NCI-H2029 (cell line): ENCODE results near the gene KIF18A.

Experiments
- DNase-seq: peaks from one replicate; lab custom pipeline; 2025; lab: John Stamatoyannopoulos, UW

Gene KIF18A

DNA sequence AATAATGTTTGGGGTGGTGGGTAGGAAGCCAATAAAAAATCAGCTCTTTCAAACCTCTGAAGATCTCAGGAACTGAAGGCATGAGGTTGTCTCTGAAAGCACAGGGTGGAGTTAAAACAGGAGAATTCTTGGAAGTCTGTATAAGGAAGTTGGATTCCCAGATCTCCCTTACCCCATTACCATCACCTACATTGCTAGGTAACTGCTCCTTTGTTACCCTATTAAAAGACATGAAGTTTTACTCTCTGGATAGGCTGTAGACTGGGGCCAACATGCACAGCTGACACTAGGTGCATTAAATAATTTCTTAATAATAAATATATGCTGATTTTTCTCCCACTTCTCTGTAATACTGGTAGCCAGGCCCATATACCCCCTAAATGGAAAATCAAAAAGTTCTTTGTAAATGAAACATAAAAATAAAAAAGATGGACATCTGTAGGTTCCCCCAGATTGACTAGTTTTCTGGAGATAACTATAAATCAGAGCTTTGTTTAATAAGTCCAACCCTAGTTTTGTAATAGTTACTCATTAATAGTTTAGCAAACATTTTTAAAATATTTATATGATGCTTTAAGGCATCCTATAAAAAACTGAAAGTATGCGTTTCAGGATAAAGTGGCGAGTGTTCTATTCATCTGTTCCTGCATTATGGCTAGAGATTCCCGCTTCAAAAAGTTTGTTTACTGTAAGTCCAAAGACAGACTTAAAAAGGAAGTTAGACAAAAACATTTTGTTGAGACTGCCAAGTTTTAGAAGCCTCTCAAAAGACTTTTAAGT lies 63.8 kb downstream of the KIF18A start:
- DNase-seq = no peak

DNA sequence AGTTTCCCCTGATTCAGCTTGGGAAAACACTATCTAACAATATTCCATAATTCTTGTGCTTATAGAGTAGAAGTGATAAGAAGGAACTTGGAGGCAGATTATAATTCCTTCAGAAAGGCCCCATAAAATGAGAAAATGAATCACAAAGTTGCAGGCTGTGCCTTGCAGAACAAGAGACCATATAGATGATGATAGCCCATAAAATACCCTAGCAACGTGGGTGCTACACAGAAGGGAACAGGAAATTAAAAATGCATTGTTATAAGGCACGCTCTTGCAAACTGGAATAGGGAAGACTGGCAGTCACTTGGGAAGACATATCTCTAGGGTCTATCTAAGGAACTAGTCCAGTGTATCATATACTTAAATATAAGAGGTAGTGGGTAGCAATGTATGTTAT lies 67.6 kb downstream of the KIF18A start:
- DNase-seq = no peak

DNA sequence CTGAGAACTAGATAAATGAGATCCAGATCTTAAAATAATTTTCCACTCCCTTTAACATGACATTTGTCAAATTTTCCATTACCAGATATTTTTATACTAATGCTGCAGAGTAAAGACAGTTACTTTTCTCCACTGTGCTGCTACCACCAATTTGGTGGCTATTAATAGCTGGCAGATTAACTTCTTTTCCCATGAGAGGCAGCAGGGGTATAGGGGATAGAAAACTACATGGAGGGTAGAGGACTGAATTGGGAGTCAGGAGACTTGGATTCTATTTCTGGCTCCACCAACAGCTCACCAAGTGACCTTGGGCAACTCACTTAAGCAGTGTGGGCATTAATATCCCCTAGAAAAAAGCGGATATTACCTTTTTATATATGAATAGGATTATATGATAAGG lies 69.2 kb downstream of the KIF18A start:
- DNase-seq = no peak

DNA sequence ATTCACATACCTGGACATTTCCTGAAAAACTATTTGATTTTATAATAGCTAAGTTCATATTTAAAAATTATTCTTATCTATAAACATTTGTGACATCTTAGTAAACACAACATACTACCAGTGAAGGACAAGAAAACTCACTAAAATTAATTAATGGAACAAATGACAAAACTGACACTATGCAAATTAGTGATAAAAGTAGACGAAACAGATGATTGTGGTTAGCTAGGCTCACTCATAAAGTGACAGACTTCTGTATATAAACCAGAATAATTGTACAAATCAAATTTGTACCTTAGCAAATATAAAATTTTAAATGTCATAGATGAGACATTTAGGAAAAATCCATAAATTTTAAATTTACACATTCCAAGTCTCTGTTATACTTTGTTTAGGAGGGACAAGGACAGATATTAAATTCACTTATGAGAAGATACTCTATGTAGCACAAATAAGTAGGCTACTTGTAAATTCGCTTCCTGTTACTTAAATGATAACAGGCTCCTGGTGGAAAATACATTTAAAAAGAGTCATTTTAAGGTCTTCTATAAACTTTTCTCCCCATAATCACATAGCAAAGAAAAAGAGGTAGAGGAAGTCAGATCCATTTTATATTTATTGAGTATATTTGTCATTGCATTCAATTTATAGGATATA lies 81.2 kb downstream of the KIF18A start:
- no peak for DNase-seq

DNA sequence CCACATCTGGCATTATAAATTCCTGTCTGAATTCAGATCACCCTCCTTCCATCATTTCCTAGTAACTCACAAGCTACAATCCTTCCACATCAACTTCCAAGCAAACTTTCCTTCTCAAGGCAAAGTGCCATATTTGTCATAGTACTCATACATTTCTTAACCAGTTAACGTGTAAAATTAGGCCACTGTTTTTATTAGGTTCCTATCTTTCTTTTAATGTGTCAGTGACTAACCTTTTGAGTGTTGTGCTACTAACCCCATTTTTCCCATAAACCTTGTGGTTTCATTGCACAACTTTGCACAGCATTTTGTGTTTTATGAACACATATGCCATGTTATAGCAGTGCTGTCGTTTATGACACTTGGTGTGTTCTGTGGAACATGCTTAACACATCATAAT lies 90.1 kb downstream of the KIF18A start:
- no peak for DNase-seq

DNA sequence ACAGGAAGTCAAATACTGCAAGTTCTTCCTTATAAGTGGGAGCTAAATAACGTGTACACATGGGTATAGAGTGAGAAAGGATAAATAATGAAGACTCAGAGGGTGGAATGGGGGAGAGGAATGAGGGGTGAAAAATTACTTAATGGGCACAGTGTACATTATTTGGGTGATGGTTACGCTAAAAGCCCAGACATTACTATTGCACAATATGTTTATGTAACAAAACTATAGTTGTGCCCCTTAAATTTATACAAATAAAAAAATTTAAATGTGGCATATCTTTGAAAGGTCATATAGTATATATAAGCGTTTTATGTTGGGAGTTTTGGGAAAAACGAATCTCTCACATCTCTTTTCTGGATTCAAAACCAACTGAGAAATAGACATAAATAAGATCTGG lies 96.1 kb downstream of the KIF18A start:
- no peak for DNase-seq

DNA sequence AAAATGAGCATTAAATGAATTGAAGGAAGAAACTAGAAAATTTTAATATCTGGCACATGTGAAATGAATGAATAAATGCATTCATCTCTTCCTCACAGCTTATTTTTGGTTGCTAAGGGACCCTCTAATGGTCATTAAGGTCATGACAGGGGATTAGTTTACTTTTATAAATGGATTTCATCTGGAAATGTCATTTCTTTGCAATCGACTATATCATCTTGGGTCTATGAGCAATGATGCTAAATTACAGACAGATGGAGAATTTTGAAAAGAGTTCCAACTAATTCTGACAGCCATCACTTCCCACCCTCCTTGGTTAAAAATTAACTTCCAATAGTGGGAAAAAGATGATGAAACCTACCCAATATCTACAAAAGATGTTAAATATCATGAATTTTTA lies 98.0 kb downstream of the KIF18A start:
- no peak for DNase-seq

DNA sequence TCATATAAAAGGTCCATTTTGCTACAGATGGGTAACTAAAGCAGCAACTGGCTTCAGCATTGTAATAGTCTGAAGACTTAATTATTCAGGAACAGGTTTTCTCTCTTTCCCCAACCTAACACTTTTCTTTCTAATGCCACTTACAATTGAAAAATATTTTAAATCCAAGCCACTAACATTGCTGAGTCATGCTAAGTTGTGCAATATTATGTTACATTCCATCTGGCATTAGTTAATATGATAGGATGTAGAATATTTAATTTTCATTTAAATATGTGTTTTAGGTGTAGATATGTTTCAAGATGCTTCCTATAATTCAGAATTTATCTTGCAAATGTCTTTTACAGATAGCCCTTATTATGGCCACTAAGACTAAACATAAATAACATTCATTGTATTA lies 98.6 kb downstream of the KIF18A start:
- DNase-seq = no peak

DNA sequence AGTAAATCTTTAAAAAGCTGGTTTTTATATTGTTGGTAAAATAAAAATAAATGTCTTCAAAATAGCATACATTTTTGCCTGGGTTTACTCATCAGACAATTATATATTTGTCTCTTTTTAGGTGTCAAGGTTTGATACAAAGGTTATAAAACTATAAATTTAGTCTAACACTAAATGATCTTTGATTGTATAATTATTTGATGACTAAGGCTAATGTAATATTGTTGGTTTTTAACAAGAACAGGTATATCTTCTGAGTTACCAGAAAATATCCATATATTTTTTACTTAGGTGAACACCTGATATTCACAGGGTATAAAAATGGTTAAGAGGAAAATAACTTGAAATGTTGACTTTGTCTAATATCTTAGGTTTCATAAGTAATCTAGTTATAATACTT lies 104.3 kb downstream of the KIF18A start:
- no peak for DNase-seq

DNA sequence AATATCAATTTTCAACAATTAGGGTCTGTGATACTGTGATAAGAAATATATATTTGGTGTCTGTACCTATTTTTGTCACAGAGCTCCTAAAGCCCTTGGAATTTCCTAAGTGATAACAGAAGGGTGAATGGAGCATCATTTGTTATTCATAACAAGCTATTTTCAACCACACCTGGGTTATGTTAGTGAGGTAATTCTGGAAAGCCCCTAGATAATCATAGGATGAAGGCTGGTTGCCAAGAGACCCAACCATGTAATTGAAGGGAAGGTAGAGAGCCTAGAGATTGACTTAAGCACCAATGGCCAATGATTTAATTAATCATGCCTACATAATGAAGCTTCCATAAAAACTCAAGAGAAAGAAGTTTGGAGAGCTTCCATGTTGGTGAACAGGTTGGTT lies 109.4 kb downstream of the KIF18A start:
- DNase-seq = no peak

DNA sequence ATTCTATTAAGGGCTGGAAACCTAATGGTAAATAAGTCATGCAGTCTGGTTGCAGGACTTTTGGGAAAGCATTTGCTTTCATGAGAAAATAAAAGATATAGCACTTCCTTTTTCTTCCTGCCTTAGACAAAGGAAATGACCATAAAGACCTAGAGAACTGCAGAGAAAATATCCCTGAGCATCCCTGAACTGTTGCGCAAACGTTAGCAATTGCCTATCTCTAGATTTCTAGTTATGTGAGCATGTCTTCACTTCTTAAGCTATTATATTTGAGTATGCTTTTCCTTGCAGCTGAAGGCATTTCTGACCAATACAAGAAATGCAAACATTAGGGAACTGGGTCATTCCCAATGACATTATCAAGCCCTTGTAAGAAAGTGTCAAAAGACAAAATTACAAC lies 110.6 kb downstream of the KIF18A start:
- DNase-seq = no peak

DNA sequence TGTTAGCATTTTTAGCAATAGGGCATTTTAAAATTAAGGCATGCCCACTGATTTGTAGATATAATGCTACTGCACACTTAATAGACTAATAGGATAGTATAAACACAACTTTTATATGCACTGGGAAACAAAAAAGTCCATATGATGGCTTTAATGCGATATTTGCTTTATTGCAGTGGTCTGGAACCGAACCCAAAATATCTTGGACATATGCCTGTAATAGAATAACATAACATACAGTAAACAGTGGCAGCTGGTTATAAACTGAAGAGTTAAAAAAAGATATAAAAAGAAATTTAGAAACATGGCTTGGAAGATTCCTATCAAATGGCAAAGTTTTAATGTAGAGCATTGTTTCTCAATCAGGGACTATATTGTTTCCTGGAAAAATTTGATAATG lies 111.9 kb downstream of the KIF18A start:
- DNase-seq = no peak

DNA sequence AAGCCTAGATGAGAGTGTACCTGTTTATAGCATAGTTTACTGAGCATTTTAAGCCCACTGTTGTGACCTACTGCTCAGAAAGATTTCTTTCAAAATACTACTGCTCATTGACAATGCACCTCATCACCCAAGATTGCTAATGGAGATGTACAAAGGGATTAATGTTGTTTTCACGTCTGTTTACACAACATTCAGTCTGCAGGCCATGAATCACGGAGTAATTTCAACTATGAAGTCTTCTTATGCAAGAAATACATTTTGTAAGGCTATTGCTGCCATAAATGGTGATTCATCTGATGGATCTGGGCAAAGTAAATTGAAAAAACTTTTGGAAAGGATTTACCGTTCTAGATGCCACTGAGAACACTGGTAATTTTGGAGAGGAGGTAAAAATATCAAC lies 112.9 kb downstream of the KIF18A start:
- no peak for DNase-seq

DNA sequence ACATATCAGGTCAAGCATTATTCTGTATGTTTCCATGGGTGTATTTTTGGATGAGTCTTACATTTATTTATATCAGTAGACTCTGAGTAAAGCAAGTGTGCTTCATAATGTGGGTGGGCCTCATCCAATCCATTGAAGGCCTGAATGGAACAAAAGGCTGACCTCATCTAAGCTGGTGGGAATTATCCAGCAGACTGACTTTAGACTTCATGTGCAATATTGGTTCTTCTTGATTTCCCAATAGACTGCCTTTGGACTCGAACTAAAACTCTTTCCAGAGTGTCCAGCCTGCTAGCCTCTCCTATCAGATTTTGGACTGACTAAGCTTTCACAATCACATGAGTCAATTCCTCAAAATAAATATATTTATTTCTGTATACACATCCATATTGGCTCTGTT lies 116.2 kb downstream of the KIF18A start:
- no peak for DNase-seq

DNA sequence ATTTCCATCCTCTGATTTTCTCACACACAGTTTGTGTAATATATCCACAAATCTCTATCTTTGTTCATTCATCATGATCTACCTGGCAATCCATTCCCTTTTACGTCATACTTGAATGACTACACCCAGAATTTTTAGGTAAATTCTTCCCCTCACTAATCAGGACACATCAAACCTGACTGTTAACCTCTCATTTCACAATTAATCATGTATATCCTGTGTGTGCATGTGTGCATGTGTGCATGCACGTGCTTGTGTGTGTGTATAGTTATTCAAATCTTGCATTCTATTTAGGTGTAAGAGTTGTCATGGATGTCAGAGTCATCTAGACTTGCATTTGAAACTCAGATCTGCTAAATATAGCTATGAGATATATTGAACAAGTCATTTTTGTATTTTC lies 130.4 kb downstream of the KIF18A start:
- DNase-seq = no peak

DNA sequence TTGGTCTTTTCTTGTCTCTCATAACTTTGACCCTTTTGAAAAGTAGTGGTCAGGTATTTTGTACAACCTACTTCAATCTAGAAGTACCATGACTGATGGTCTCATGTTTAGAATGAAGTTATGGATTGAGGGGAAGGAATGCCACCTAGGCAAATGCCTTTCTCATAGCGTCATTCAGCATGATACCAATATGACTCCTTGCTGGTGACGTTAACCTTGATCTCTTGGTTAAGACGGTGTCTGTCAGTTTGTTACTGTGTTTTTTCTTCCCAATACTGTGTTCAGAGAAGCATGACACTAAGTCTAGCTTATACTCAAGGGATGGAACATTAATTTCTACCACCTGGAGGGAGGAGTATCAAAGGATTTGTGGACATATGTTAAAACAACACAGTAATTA lies 130.9 kb downstream of the KIF18A start:
- DNase-seq = no peak

DNA sequence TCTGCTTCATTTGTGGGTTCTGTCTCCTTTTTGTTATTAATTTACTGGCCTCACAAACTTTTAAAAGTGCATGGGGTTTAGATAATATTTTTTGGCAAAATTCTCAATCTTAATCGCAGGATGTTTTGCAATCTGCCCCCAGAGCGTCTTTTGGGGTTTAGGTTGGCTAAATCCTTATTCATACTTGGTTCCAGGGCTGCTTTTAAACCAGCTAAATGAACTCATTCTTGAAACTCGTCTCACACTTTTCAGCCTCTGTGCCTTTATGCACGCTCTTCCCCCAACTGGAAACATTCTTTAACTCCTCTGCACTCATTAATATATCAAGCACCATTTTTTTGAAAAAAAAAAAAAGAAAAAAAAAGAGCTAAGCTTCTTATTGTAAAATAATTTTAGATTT lies 131.7 kb downstream of the KIF18A start:
- no peak for DNase-seq

DNA sequence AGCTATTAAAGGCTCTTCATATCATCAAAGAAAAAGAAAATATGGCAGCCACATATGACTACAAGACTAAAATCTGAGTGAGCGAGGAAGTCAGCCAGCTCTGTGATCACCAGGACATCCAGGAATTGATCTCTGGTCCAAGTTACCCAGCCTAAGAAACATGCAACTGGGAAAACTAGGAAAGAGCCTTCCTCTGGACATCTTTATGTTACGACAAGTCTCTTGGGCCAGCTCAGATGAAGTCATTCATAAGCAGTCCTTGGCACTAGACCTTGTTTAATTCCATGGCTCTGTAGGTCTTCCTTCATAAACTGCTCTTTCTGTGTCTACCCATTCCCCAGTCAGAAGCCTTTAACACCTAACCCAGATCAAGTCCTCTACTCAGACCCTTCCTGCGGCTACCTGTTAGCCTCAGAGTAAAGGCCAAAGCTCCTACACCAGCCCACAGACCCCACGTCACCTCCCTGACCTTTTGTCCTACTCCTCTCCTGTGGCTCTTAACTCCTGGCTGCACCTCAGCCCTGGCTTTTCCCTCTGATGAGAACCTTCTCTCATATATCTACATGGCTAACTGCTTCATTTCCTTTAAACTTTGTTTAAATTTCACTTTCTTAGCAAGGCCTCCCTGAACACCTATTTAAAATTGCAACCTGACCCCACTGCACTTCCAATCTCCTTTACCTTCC lies 134.0 kb downstream of the KIF18A start:
- DNase-seq = no peak

DNA sequence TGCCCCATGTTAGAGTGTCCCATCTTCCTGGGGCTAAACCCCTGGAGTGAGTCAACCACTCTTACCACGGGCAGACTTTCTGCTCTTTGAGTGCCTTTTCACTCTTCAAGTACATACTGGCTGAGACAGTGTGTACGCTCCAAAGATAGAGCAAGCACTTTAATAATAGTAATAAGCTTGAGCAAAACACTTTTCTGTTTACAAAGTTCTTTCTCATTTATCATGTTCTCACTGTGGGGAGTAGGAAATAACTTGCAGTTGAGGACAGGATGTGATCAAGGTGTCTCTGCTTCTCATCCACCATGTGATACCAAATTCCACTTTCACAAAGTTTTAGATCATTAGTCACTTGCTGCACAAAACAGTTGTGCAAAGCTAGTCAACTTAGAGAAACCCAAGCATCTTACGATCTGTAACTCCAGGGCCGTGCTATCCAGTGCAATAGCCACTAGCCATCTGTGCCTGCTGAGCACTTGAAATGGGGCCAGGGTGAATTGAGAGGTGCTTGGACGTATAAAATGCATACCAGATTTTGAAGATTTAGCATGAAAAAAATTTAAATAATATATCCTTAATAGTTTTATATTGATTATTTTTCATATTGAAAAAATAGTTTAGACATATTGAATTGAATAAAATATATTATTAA lies 135.3 kb downstream of the KIF18A start:
- DNase-seq = no peak

DNA sequence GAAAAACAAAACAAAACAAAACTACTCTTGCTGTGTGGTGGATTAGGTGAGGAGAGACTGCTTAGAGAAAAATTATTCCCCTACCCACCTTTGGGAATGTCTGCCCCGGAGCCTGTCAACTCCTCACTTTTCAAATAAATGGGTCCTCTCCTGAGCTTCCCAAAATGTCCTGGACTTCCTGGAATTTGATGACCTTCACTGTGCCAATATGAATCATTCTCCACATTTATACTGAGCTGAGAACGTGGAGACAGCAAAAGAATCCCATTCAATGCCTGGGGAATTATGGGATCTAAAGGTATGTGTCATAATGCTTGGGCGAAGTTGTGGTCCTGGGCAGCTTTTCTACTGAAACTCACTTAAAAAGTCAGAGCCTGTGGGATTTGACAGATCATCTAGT lies 136.8 kb downstream of the KIF18A start:
- DNase-seq = no peak
